Osteoblast (primary cell): ENCODE data around the gene SLC27A1. TPM values are rescaled to one million over a fixed set of nuclear protein-coding genes. Genes with fewer than 3 reads are reported as not detected.

ENCODE experiments used
- DNase-seq: peaks from one replicate; pipeline ENCODE4 v3.0.0; 2011; ENCODE audit warnings: low spot score, mixed read lengths; ENCODE audit not compliant: insufficient read length; ENCODE audit errors: missing footprints
- H2AFZ ChIP-seq: 2 replicates; pipeline ENCODE4 v1.6.0; 2011; ENCODE audit warnings: mild to moderate bottlenecking, low read length
- H3K27ac ChIP-seq: 2 replicates; pipeline ENCODE4 v1.5.1; 2011; ENCODE audit warnings: mild to moderate bottlenecking, low read depth, low read length, moderate library complexity
- H3K27me3 ChIP-seq: 2 replicates; pipeline ENCODE4 v1.6.0; 2012; ENCODE audit warnings: mild to moderate bottlenecking, control low read depth, inconsistent platforms, low read length, moderate library complexity; ENCODE audit not compliant: insufficient read depth
- H3K36me3 ChIP-seq: 2 replicates; pipeline ENCODE4 v1.5.1; 2011; ENCODE audit warnings: mild to moderate bottlenecking, low read length, control low read depth, moderate library complexity; ENCODE audit not compliant: insufficient read depth
- H3K4me1 ChIP-seq: 2 replicates; pipeline ENCODE4 v1.5.1; 2011; ENCODE audit warnings: mild to moderate bottlenecking, low read length, control low read depth, moderate library complexity; ENCODE audit not compliant: insufficient read depth
- H3K4me2 ChIP-seq: 2 replicates; pipeline ENCODE4 v1.6.0; 2011; ENCODE audit warnings: mild to moderate bottlenecking, low read length; ENCODE audit not compliant: insufficient read depth
- H3K4me3 ChIP-seq: fragments of 200-600 bp; sonication (generic); 3 replicates; pipeline ENCODE4 v1.5.1; 2012; ENCODE audit warnings: mild to moderate bottlenecking, low read length, inconsistent platforms; ENCODE audit not compliant: insufficient read depth
- H3K79me2 ChIP-seq: 2 replicates; pipeline ENCODE4 v1.6.0; 2012; ENCODE audit warnings: mild to moderate bottlenecking, low read length, control low read depth, inconsistent platforms; ENCODE audit not compliant: insufficient read depth
- H3K9me3 ChIP-seq: 2 replicates; pipeline ENCODE4 v1.5.1; 2011; ENCODE audit warnings: low read depth, low read length, control low read depth
- H4K20me1 ChIP-seq: 2 replicates; pipeline ENCODE4 v1.6.0; 2012; ENCODE audit warnings: mild to moderate bottlenecking, low read length, control low read depth; ENCODE audit not compliant: insufficient read depth
- total RNA-seq: library from RNA; depleted of rRNA; stranded (reverse); fragments of >200 nt; gene quantifications from 2 replicates; pipeline ENCODE4 v1.2.3, GENCODE V29; 2012
- TF ChIP-seq, protein P1 (sequence below): IDR thresholded peaks from 2 replicates; pipeline ENCODE4 v1.5.1; 2011; ENCODE audit warnings: mild to moderate bottlenecking, low read depth, low read length, moderate library complexity; ENCODE audit errors: extremely low read depth

SLC27A1 gene
- total RNA-seq, 1 donor = 64.4 TPM

DNA sequence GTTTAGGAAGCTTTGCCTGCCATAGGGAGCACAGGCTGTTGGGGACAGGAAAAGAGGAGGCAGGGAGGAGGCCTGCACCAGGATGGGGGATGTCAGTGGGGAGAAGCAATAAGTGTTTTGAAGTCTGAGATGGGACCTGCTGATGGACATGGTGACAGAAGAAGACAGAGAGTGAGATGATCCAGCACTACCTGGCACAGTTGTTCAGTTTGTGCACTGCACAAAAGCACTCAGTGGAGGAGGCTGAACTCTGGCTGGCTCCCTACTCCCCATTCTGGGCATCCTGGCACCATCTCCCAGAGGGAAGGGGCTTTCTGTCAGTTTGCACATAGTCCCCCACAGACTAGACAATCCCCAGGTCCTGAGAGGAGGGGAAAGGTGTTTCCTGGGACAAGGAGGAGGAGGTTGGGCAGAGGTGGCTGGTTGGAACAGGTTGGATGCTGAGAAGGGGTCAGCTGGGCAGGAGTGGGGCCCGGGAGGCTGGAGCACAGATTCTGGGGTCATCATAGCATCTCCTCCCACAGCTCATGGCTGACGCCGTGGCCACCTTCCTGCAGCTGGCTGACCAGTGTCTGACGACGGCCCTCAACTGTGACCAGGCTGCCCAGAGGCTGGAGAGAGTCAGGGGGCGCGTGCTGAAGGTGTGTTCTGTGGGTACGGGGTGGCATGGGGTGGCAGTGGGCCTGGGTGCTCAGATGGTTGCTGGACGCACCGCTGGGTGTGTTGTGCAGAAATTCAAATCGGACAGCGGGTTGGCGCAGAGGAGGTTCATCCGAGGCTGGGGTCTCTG is 72.7 kb downstream of the SLC27A1 start:
- Histone ChIP-seq H2AFZ (no peak overlapping the region), H3K4me1 (peaks cover 5% of the 10 kb centered on the region), H3K27ac (no peak overlapping the region), H3K4me3 (no peak overlapping the region), H3K79me2 (no peaks in the 10 kb centered on the region), H3K27me3 (no peaks in the 10 kb centered on the region), H3K36me3 (no peaks in the 10 kb centered on the region), H4K20me1 (no peaks in the 10 kb centered on the region), H3K9me3 (no peaks in the 10 kb centered on the region), H3K4me2 (no peak overlapping the region)
- DNase-seq = no peak
- TF ChIP-seq, protein P1, sequence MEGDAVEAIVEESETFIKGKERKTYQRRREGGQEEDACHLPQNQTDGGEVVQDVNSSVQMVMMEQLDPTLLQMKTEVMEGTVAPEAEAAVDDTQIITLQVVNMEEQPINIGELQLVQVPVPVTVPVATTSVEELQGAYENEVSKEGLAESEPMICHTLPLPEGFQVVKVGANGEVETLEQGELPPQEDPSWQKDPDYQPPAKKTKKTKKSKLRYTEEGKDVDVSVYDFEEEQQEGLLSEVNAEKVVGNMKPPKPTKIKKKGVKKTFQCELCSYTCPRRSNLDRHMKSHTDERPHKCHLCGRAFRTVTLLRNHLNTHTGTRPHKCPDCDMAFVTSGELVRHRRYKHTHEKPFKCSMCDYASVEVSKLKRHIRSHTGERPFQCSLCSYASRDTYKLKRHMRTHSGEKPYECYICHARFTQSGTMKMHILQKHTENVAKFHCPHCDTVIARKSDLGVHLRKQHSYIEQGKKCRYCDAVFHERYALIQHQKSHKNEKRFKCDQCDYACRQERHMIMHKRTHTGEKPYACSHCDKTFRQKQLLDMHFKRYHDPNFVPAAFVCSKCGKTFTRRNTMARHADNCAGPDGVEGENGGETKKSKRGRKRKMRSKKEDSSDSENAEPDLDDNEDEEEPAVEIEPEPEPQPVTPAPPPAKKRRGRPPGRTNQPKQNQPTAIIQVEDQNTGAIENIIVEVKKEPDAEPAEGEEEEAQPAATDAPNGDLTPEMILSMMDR = no peak

DNA sequence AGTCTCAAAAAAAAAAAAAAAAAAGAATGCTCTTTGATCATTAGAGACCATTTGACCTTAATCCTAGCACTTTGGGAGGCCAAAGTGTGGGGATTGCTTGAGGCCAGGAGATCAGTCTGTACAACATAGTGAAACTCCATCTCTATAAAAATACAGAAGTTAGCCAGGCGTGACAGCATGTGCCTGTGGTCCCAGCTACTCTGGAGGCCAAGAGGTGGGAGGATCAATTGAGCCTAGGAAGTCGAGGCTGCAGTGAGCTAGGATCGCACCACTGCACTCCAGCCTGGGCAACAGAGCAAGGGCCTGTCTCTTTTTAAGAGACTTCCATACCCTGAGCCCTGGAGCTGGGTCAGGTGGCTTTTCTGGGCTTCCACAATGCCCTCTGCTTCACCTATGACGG is 73.7 kb downstream of the SLC27A1 start:
- H3K27ac ChIP-seq = no peak overlapping the region
- H3K27me3 ChIP-seq = no peaks in the 10 kb centered on the region
- H2AFZ ChIP-seq = no peak overlapping the region
- H3K9me3 ChIP-seq = no peaks in the 10 kb centered on the region
- no peaks in the 10 kb centered on the region for H3K36me3 ChIP-seq
- TF ChIP-seq, protein P1 = no peak
- no peak overlapping the region for H3K4me2 ChIP-seq
- no peaks in the 10 kb centered on the region for H3K79me2 ChIP-seq
- no peak overlapping the region for H3K4me3 ChIP-seq
- no peak for DNase-seq
- H4K20me1 ChIP-seq = no peaks in the 10 kb centered on the region
- H3K4me1 ChIP-seq = peaks cover 5% of the 10 kb centered on the region

DNA sequence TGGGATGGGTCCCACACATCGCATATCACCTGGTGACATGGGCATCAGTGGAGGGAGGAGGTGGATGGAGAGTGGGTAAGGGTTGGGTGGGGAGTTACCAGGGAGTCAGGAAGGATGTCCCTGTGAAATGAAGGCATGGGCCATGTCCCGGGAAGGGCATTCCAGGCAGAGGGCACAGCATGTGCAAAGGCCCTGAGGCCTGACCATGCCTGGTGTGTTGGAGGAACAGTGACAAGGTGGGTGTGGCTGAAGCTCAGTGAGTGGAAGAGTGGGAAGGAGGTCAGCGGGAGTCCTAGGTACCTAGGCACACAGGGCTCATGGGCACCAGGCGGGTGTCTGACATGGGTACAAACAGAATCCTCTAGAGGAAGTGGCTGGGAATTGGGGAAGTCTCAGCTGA is 74.1 kb downstream of the SLC27A1 start:
- Histone ChIP-seq H3K36me3 (no peaks in the 10 kb centered on the region), H3K27ac (no peak overlapping the region), H4K20me1 (no peaks in the 10 kb centered on the region), H3K4me2 (no peak overlapping the region), H3K79me2 (no peaks in the 10 kb centered on the region), H3K9me3 (no peaks in the 10 kb centered on the region), H2AFZ (no peak overlapping the region), H3K4me3 (no peak overlapping the region), H3K4me1 (peaks cover 1% of the 10 kb centered on the region), H3K27me3 (no peaks in the 10 kb centered on the region)
- no peak for DNase-seq
- TF ChIP-seq, protein P1 = no peak

- no peaks in the 10 kb centered on the region for H3K79me2 ChIP-seq
- no peak for DNase-seq
- H3K27ac ChIP-seq = no peak overlapping the region
- H4K20me1 ChIP-seq = no peaks in the 10 kb centered on the region
- H3K4me2 ChIP-seq = no peak overlapping the region
- peaks cover 4% of the 10 kb centered on the region for H3K4me1 ChIP-seq
- no peaks in the 10 kb centered on the region for H3K36me3 ChIP-seq
- TF ChIP-seq, protein P1 = no peak
- no peak overlapping the region for H3K4me3 ChIP-seq
- H3K27me3 ChIP-seq = no peaks in the 10 kb centered on the region
- no peaks in the 10 kb centered on the region for H3K9me3 ChIP-seq
- H2AFZ ChIP-seq = no peak overlapping the region
Observed at GRCh38 chr19:17548145-17548544, 77.8 kb downstream of the SLC27A1 start.
